ENCODE results near the gene TXN.
"Not testable (repeated sequence)": the region's sequence is repeated elsewhere in the genome, so short reads cannot be mapped to it uniquely, and the experiment has no call there.

Gene TXN

DNA sequence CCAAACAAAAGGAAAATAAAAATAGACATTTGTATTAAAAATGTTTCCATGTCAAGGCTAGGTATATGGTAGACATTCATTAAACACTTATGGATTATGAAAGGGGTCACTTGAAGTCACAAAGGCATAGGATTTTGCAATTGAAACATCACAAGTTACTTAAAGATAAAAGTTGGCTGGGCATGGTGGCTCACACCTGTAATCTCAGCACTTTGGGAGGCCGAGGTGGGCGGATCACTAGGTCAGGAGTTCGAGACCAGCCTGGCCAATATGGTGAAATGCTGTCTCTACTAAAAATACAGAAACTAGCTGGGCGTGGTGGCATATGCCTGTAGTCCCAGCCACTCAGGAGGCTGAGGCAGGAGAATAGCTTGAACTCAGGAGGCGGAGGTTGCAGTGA is 4.5 kb downstream of the TXN start:
- peaks cover 13% of the 10 kb centered on the region for H3K4me1 Mint-ChIP-seq
- H3K27me3 Mint-ChIP-seq; ATAC-seq (ENCODE audit: low read depth); H3K4me3 Mint-ChIP-seq; DNase-seq (ENCODE audit: low spot score in 2 of 2); H3K36me3 Mint-ChIP-seq; H3K9me3 Mint-ChIP-seq; H3K27ac Mint-ChIP-seq: not testable (repeated sequence)

DNA sequence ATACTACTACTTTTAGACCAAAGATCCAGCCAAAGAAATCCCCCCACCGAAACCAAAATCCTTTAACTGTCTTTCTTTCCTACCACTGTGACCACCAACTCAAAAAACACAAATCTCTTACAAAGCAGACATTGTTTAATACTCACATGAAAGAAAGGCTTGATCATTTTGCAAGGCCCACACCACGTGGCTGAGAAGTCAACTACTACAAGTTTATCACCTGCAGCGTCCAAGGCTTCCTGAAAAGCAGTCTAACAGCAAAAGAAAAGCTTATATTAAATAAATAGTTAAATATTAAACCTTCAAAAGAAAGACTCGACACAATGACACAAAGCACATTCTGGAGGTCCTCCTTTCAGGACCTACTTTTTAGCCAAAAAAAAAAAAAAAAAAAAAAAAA is 5.1 kb downstream of the TXN start:
- no peaks in the 10 kb centered on the region for H3K27me3 Mint-ChIP-seq
- no peak for ATAC-seq (ENCODE audit: low read depth)
- no peaks in the 10 kb centered on the region for H3K9me3 Mint-ChIP-seq
- H3K36me3 Mint-ChIP-seq: peaks cover 10% of the 10 kb centered on the region
- no peak overlapping the region for H3K4me3 Mint-ChIP-seq
- peaks cover 12% of the 10 kb centered on the region for H3K4me1 Mint-ChIP-seq
- no peak for DNase-seq (ENCODE audit: low spot score in 2 of 2)
- H3K27ac Mint-ChIP-seq: no peak overlapping the region

DNA sequence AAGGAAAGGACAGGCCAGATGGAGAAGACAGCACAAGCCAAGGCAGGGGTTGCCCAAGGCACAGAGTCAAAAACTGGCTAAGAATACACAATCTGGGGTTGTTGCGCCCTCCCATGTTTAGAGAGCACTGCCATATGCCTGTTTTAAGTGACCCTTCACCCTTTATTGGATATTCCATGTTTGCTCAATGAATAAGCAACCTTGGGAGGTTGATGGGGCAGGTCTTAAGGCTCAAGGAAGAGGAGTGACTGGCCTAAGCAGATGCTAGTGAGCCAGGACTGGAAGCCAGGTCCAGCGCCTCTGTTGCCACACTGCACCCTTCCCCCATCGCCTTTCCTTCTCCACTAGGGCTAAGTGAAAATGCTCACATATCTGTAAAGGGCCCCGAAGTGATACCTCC is 6.7 kb downstream of the TXN start:
- H3K36me3 Mint-ChIP-seq: peaks cover 10% of the 10 kb centered on the region
- no peaks in the 10 kb centered on the region for H3K27me3 Mint-ChIP-seq
- H3K4me1 Mint-ChIP-seq: peaks cover 7% of the 10 kb centered on the region
- H3K27ac Mint-ChIP-seq: no peak overlapping the region
- no peak for ATAC-seq (ENCODE audit: low read depth)
- no peak overlapping the region for H3K4me3 Mint-ChIP-seq
- no peak for DNase-seq (ENCODE audit: low spot score in 2 of 2)
- no peaks in the 10 kb centered on the region for H3K9me3 Mint-ChIP-seq

DNA sequence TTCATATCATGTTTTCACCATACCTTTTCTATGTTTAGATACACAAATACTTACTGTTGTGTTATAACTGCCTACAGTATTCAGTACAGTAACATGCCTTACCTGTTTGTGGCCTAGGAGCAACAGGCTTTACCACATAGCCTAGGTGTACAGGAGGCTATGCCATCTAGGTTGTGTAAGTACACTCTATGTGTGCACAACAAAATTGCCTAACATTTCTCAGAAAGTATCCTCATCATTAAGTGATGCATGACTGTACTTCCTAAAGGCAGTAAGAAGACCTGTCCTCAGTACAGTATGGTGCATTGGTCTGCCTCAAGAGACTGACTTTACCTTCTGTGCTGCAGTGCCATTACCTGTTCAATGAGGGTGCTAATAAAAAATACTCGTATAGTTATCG is 7.9 kb downstream of the TXN start:
- Mint-ChIP-seq H3K27me3 (no peaks in the 10 kb centered on the region), H3K4me1 (peaks cover 3% of the 10 kb centered on the region), H3K27ac (no peak overlapping the region), H3K4me3 (no peak overlapping the region), H3K36me3 (peaks cover 13% of the 10 kb centered on the region), H3K9me3 (no peaks in the 10 kb centered on the region)
- ATAC-seq (ENCODE audit: low read depth): no peak
- no peak for DNase-seq (ENCODE audit: low spot score in 2 of 2)

DNA sequence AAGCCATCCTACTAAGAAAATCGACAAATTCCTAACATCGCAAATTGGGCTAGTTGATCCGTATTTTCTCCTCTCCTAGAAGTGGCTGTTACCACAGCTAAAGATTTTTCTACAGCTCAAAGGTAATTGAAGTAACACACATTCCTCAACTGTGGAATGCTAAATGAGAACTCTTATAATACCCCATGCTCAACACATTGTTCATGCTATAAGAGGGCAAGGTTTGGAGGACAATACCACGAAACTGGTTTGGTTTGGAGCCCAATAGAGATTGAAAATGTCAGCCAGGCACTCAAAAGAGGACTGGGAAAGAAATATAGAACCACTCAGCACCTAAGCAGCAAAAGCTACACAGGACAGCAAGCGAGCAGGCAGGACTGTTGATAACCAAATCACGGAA is 10.1 kb downstream of the TXN start:
- DNase-seq (ENCODE audit: low spot score in 2 of 2) (no peak), ATAC-seq (ENCODE audit: low read depth) (no peak)
- Mint-ChIP-seq H3K27me3 (no peaks in the 10 kb centered on the region), H3K27ac (no peak overlapping the region), H3K36me3 (peaks cover 14% of the 10 kb centered on the region), H3K4me3 (no peak overlapping the region), H3K4me1 (no peaks in the 10 kb centered on the region), H3K9me3 (no peaks in the 10 kb centered on the region)

DNA sequence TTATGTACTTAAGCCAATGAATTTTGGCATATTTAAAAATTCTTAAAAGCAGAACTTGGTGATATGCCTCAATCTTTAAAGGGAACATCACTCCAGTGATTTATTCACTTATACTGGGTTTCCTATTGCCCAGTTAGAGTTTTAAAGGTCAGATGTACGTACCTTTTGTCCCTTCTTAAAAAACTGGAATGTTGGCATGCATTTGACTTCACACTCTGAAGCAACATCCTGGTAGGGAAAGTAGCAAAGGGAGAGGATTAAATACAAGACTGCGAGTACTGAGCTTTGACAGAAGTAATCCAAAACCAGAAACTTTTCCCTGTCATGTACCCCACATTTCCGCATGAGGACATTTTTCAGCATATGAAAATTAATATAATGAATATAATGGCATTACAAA is 11.7 kb downstream of the TXN start:
- Mint-ChIP-seq H3K4me3 (no peak overlapping the region), H3K27me3 (no peaks in the 10 kb centered on the region), H3K9me3 (no peaks in the 10 kb centered on the region), H3K27ac (no peak overlapping the region), H3K4me1 (no peaks in the 10 kb centered on the region), H3K36me3 (peaks cover 11% of the 10 kb centered on the region)
- ATAC-seq (ENCODE audit: low read depth) (no peak), DNase-seq (ENCODE audit: low spot score in 2 of 2) (no peak)

DNA sequence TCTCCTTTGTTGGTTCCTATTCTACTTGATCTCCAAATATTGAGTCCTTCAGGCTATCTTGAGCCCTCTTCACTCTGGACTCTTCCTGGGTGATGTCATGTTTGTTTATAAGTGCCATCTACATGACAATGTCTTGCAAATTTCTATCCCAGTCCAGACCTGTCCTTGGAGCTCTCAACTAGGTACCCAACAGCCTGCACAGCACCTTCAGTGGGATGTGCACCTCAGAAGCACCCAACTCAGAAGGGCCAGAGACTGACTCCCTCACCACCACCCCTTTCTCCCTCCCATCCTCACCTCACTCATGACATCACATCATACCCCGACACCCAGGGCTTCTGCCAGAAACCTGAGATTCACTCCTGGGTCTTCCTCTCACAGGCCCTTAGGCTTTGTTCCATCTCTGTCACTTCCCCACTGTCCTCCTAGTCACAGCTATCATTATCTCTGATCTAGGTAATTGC is 14.4 kb downstream of the TXN start:
- Mint-ChIP-seq H3K4me1 (no peaks in the 10 kb centered on the region), H3K4me3 (no peak overlapping the region), H3K36me3 (peaks cover 6% of the 10 kb centered on the region), H3K9me3 (no peaks in the 10 kb centered on the region), H3K27ac (no peak overlapping the region), H3K27me3 (no peaks in the 10 kb centered on the region)
- DNase-seq (ENCODE audit: low spot score in 2 of 2): no peak
- no peak for ATAC-seq (ENCODE audit: low read depth)

DNA sequence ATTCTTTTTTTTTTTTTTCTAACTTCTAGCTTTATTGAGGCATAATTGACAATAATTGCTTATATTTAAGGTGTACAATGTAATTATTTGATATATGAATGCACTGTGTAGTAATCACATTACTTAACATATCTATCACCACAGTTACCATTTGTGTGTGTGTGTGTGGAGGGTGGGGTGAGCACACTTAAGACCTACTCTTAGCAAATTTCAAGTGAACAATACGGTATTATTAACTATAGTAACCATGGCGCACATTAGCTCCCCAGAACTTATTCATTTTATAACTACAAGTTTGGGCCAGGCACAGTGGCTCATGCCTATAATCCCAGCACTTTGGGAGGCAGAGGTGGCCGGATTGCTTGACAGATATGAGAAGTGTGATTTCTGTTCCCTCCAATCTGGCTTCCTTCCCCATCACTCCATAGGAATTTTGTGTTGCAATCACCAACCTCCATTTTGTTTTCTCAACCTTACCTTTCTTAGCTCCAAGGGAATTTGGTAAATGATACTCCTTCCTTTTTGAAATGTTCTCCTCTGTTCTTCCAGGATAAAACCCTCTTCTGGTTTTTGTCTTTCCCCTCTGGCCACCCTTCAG is 14.9 kb downstream of the TXN start:
- no peak for DNase-seq (ENCODE audit: low spot score in 2 of 2)

DNA sequence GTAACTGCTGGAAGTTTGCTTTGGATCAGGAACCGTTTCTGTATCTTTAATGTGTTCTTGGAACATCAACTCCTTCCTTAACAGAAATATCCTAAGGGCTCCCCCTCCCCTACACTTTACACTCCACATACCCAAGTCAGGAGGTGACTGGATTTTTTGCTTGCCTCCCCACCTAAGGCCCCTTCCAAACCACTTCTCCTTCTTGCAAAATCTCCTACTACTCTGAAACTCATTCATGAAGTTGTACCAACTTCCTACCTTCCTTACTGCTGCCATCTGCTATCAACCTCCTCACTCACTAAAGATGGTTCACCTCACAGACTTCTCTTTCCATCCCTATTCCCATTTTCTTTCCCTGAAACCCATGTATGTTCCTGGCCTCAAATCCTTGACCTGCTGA is 16.1 kb downstream of the TXN start:
- DNase-seq (ENCODE audit: low spot score in 2 of 2) (no peak), ATAC-seq (ENCODE audit: low read depth) (no peak)
- H3K9me3 Mint-ChIP-seq: peaks cover 2% of the 10 kb centered on the region
- no peaks in the 10 kb centered on the region for H3K4me1 Mint-ChIP-seq
- no peak overlapping the region for H3K27ac Mint-ChIP-seq
- no peaks in the 10 kb centered on the region for H3K27me3 Mint-ChIP-seq
- H3K36me3 Mint-ChIP-seq: peaks cover 4% of the 10 kb centered on the region
- H3K4me3 Mint-ChIP-seq: no peak overlapping the region

More for the DNA sequence above, 14.9 kb downstream of the TXN start:
- H3K36me3 Mint-ChIP-seq: peaks cover 4% of the 10 kb centered on the region
- H3K4me1 Mint-ChIP-seq: no peaks in the 10 kb centered on the region
- ATAC-seq (ENCODE audit: low read depth): no peak
- no peak overlapping the region for H3K27ac Mint-ChIP-seq
- peaks cover 2% of the 10 kb centered on the region for H3K9me3 Mint-ChIP-seq
- H3K4me3 Mint-ChIP-seq: no peak overlapping the region
- H3K27me3 Mint-ChIP-seq: no peaks in the 10 kb centered on the region

DNA sequence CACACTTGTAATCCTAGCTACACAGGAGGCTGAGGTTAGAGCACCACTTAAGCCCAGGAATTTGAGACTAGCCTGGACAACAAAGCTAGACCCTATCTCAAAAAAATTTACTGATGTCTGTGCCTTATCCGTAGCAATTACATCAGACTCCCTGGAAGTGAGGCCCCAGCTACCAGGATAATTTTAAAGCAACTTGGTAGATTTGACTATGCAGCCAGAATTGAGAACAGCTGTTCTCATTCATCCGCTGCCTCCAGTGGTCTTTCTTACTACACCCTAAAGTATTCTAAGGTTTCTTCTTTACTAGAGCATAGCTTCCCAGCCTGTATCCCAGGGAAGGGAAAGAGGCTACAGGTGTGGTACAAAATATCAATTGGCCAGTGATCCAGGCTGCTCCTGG is 28.0 kb downstream of the TXN start:
- H3K27me3 Mint-ChIP-seq: no peaks in the 10 kb centered on the region
- H3K4me3 Mint-ChIP-seq: no peak overlapping the region
- H3K36me3 Mint-ChIP-seq: no peaks in the 10 kb centered on the region
- H3K9me3 Mint-ChIP-seq: no peaks in the 10 kb centered on the region
- peaks cover 4% of the 10 kb centered on the region for H3K4me1 Mint-ChIP-seq
- H3K27ac Mint-ChIP-seq: no peak overlapping the region
- DNase-seq (ENCODE audit: low spot score in 2 of 2) (no peak), ATAC-seq (ENCODE audit: low read depth) (no peak)

DNA sequence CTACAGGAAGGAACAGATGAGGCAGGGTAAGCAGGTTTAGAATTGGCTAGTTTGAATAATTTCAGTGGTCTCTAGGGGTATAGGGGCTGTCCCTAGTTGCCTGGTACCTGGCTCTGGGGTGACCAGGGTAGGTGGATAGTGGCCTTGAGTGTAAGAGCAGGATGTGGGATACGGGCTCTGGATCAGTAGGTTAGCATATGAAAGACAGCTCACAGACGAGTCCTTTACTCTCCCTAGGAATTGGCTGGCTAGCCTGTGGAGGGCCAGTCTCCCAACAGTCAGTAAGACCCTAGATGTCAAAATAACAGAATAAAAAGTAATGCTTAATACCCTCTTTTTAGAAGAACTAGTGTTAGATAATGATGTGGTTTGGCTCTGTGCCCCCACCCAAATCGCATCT is 31.7 kb downstream of the TXN start:
- H3K36me3 Mint-ChIP-seq: no peaks in the 10 kb centered on the region
- DNase-seq (ENCODE audit: low spot score in 2 of 2): no peak

DNA sequence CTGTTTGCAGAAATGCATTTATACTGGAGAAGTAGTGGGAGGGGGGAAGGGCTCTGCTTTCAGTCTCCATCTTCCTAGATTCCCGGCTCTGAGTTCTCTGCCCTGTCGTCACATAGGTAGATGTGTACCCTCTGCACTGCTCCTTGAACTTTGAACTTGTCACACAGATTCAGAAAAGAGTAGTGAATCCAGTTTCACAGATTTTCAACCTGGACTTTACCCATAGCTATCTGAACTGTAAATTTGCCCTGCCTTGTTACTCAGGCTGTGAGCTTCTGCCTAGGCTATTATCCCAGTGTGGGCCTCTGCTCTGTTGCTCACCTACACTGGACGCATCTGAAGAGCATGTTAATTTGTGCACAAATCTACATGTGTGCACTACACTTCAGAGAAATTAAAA is 35.5 kb downstream of the TXN start:
- ATAC-seq (ENCODE audit: low read depth): no peak
- no peaks in the 10 kb centered on the region for H3K36me3 Mint-ChIP-seq
- H3K4me3 Mint-ChIP-seq: no peak overlapping the region
- no peaks in the 10 kb centered on the region for H3K9me3 Mint-ChIP-seq
- DNase-seq (ENCODE audit: low spot score in 2 of 2): no peak
- H3K27ac Mint-ChIP-seq: no peak overlapping the region
- H3K27me3 Mint-ChIP-seq: peaks cover 1% of the 10 kb centered on the region
- H3K4me1 Mint-ChIP-seq: peaks cover 4% of the 10 kb centered on the region

More for the DNA sequence above, 31.7 kb downstream of the TXN start:
- H3K4me3 Mint-ChIP-seq: no peak overlapping the region
- no peak for ATAC-seq (ENCODE audit: low read depth)
- H3K27me3 Mint-ChIP-seq: no peaks in the 10 kb centered on the region
- no peak overlapping the region for H3K27ac Mint-ChIP-seq
- H3K4me1 Mint-ChIP-seq: peaks cover 4% of the 10 kb centered on the region
- H3K9me3 Mint-ChIP-seq: no peaks in the 10 kb centered on the region

DNA sequence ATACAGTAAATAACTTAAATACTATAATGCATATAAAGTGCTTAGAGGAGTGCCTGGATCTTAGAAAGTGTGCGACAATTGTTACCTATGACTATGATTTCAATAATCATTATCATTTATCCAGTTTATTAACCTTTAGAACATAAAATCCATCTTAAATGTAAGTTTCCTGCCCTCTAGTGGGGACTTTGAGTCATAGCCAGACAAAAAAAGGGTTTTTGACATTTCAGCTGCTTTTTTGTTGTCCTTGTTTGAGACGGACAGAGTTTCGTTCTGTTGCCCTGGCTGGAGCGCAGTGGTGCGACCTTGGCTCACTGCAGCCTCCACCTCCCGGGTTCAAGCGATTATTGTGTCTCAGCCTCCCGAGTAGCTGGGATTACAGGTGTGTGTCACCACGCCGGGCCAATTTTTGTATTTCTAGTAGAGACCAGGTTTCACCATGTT is 38.6 kb downstream of the TXN start:
- peak in 1 of 2 donors; percentile 29 for DNase-seq (ENCODE audit: low spot score in 2 of 2)
- Mint-ChIP-seq H3K36me3 (no peaks in the 10 kb centered on the region), H3K27me3 (peaks cover 3% of the 10 kb centered on the region), H3K4me3 (no peak overlapping the region), H3K4me1 (no peaks in the 10 kb centered on the region), H3K27ac (no peak overlapping the region), H3K9me3 (no peaks in the 10 kb centered on the region)
- no peak for ATAC-seq (ENCODE audit: low read depth)

DNA sequence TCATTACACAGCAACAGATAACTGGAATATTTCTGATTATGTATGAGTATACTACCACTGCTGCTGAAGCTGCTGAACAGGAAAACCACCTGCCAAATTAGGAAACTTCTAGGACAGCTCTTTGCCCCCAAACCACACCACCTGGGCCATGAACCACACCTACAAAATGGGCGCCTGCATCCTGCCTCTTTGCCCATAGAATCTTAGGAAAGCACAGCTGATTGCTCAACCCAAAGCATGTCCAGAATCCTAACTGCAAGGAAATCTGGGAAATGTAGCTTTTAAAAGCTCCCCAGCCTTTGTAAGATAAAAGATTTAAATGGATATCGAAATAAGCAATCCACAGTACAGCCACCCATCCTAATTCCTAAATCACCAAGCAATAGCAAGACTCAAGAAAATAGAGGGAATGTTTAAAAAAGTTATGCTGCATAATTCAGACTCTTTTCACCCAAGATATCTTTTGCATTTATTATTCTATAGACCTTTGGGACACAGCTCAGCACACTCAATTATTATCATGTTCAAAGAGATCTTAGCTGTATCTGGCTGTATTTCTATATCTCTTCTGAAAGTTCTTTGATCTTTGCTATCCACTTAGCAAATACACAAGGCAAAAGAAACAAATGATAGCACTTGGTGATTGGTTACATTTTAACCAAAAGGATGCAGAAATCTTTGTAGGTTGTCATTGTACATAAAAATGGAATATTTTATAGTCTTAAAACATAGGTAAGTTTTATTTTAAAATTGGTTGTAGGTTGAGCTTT is 41.5 kb downstream of the TXN start:
- peak overlapping the region; percentile 36 for H3K27ac Mint-ChIP-seq
- ATAC-seq (ENCODE audit: low read depth) (no peak), DNase-seq (ENCODE audit: low spot score in 2 of 2) (no peak)
- no peaks in the 10 kb centered on the region for H3K4me1 Mint-ChIP-seq
- H3K27me3 Mint-ChIP-seq: peaks cover 4% of the 10 kb centered on the region
- no peak overlapping the region for H3K4me3 Mint-ChIP-seq
- no peaks in the 10 kb centered on the region for H3K9me3 Mint-ChIP-seq
- peaks cover 1% of the 10 kb centered on the region for H3K36me3 Mint-ChIP-seq

DNA sequence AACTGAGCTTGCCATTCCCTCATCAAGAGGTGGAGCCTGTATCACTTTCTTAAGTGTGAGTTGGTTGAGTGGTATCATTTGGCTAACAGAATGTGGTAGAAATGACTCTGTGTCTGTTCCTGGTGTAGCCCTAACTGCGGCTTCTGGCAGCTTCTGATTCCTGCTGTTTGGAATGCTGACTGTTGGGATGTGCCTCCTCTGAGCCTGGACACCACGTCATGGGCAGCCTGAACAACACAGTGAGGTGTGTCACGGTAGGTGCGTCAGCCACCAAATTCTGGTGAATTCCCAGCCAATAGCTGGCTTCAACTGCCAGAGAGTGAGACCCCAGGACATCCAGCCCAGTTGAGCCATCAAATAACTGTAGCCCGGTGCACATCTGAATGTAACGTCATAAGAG is 42.2 kb downstream of the TXN start:
- Mint-ChIP-seq H3K27ac (no peak overlapping the region), H3K9me3 (no peaks in the 10 kb centered on the region), H3K36me3 (peaks cover 1% of the 10 kb centered on the region), H3K27me3 (peaks cover 3% of the 10 kb centered on the region), H3K4me1 (no peaks in the 10 kb centered on the region), H3K4me3 (no peak overlapping the region)
- DNase-seq (ENCODE audit: low spot score in 2 of 2): no peak
- ATAC-seq (ENCODE audit: low read depth): no peak
